Bronchial epithelial cell (primary cell): ENCODE data around the gene GCGR. TPM values are rescaled to one million over a fixed set of nuclear protein-coding genes. Genes with fewer than 3 reads are reported as not detected.

ENCODE experiments used
- DNase-seq: peaks from one replicate; pipeline ENCODE4 v3.0.0-alpha.2; 2010; ENCODE audit warnings: low read depth
- FAIRE-seq: peaks from 2 replicates; lab custom pipeline; 2011; peaks lifted over from hg19 to GRCh38; lab: Jason Lieb, UNC
- H3K27me3 ChIP-seq: 2 replicates; pipeline ENCODE4 v1.5.1; 2011; ENCODE audit warnings: low read length; ENCODE audit not compliant: control insufficient read depth, insufficient read depth
- H3K36me3 ChIP-seq: 2 replicates; pipeline ENCODE4 v1.5.1; 2011; ENCODE audit warnings: low read length; ENCODE audit not compliant: control insufficient read depth, insufficient read depth
- H3K4me3 ChIP-seq: 2 replicates; pipeline ENCODE4 v1.5.1; 2011; ENCODE audit warnings: mild to moderate bottlenecking, low read depth, low read length, control low read depth
- total RNA-seq: library from RNA; depleted of rRNA; stranded (reverse); fragments of >200 nt; gene quantifications from 2 replicates; pipeline ENCODE4 v1.2.1, GENCODE V29; 2014
- TF ChIP-seq, protein P1 (sequence below): IDR thresholded peaks from 2 replicates; pipeline ENCODE4 v1.5.1; 2011; ENCODE audit warnings: mild to moderate bottlenecking, moderate library complexity, low read length, control low read depth, inconsistent platforms; ENCODE audit not compliant: insufficient read depth, severe bottlenecking

Gene GCGR
- total RNA-seq, 1 donor from 2014 or later = not detected

DNA sequence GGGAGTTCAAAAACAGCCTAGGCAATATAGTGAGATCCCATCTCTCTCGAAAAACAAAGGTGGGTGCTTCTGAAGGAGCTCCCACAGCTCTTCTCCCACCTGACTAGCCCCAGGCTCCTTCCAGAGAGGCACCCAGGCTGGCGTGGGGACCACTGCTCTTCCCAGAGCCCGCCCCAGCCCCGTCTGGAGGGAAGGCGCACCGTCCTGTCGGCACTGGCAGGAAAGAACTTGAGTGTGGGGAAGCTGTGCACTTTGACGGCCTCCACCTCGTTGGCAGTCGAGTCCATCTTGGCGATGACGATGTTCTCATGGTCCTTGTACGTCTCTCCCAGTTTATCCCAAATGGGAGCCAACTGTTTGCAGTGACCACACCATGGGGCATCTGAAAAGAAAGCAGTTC, 41.4 kb downstream of the GCGR start:
- no peak for FAIRE-seq

DNA sequence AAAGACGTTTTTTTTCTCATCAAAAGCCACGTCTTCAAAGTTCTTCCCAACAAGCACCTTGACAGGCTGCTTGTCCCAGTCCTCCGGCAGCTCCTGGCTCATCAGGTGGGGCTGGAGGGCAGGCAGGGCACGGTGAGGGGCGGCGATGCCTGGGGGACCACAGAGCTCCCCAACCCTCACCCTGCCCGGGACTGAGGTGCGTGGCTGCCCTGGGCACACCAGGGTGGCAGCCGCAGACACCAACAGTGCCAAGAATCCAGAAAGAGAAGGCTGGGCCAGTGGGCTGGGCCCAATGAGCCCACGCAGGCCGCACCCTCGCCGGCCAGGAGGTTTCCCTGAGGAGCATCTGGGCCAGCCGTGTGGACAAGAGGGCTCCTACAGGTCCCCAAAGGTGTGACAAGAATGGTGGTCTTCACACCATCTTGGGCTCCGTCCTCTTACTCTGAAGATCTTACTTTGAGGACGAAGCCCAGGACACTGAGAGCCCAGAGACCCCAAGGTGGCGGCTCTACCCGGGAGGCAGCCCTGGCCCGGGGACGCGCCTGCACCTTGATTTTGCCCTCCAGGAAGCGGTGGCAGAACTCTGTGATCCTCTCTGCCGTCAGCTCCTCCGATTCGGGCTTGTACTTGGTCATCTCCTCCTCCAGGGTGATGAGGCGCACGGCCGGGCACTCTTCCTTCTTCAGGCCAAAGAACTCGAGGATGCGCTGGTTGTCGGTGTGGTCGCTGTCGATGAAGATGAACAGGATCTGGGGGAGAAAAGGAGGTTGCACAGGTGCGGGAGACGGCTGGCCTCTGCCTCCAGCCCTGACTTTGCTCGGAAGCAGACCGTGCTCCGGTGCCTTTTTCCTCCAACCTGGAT, 42.2 kb downstream of the GCGR start:
- no peak for DNase-seq
- Histone ChIP-seq H3K36me3 (peaks cover 35% of the 10 kb centered on the region), H3K27me3 (no peaks in the 10 kb centered on the region), H3K4me3 (no peak overlapping the region)
- TF ChIP-seq, protein P1, sequence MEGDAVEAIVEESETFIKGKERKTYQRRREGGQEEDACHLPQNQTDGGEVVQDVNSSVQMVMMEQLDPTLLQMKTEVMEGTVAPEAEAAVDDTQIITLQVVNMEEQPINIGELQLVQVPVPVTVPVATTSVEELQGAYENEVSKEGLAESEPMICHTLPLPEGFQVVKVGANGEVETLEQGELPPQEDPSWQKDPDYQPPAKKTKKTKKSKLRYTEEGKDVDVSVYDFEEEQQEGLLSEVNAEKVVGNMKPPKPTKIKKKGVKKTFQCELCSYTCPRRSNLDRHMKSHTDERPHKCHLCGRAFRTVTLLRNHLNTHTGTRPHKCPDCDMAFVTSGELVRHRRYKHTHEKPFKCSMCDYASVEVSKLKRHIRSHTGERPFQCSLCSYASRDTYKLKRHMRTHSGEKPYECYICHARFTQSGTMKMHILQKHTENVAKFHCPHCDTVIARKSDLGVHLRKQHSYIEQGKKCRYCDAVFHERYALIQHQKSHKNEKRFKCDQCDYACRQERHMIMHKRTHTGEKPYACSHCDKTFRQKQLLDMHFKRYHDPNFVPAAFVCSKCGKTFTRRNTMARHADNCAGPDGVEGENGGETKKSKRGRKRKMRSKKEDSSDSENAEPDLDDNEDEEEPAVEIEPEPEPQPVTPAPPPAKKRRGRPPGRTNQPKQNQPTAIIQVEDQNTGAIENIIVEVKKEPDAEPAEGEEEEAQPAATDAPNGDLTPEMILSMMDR = no peak
- no peak for FAIRE-seq

More for the DNA sequence above, 41.4 kb downstream of the GCGR start:
- H3K36me3 ChIP-seq = peaks cover 35% of the 10 kb centered on the region
- H3K4me3 ChIP-seq = no peak overlapping the region
- no peaks in the 10 kb centered on the region for H3K27me3 ChIP-seq
- DNase-seq = no peak
- TF ChIP-seq, protein P1 = no peak

DNA sequence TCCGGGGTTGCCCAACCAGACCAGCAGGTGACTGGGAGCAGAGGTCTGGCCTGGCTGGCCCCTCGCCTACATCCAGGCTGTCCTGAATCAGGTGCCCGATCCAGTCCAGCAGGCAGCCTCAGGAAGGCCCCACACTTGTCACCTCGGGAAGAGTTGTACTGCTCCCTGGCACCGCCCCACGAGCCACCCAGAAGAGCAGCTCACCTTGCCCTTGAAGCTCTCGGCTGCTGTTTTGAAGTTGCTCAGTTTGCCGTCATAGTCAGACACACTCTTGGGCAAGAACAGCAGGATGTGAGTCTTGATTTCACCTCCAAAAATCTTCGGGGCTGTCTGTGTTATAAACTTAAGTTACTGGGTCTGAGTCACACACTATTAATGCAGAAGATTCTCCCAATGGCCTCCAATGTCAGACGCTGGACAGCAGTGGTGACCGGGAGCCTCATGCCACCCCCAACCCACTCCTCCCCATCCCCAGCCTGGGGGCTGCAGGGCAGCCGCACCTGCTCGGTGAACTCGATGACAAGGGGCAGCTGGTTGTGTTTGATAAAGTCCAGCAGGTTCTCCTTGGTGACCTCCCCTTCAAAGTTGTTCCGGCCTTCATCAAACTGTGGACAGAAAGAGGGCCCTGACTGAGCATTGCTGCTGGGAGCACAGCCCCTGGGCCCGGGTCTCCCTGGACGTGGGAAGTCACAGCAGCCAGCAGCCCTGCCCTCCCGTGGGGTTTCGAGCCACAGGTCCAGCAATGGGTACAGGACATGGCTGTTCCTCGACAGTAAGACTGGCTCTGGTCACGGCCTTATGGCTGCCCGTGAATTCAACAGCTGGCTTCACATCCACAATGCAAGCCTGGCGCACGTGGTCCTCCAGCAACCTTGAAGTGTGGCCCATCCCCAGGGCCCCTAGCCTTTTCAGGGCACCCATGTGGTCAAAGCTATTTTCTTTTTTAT, 43.1 kb downstream of the GCGR start:
- Histone ChIP-seq H3K36me3 (peaks cover 43% of the 10 kb centered on the region), H3K27me3 (no peaks in the 10 kb centered on the region), H3K4me3 (no peak overlapping the region)
- DNase-seq (no peak), FAIRE-seq (no peak)
- TF ChIP-seq, protein P1 = no peak

DNA sequence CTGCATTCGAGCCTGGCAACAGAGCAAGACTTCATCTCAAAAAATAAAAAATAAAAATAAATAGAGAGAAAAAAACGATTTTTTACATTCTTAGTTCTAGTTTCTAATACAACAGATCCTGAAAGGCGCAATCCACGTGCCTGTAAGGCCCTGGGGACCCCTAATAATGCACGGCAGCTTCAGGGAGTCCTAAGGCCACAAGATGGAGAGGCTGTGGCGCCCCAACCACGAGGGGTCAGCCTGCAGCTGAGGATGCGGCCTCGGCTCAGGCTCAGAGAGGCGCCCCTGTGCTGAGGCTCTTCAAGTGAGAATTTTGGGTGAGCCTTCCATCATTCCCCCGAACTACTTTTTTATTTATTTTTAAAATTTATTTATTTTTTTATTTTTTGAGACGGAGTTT, 45.5 kb downstream of the GCGR start:
- DNase-seq (no peak), FAIRE-seq (no peak)
- no peaks in the 10 kb centered on the region for H3K27me3 ChIP-seq
- TF ChIP-seq, protein P1 = no peak
- peaks cover 50% of the 10 kb centered on the region for H3K36me3 ChIP-seq
- no peak overlapping the region for H3K4me3 ChIP-seq

DNA sequence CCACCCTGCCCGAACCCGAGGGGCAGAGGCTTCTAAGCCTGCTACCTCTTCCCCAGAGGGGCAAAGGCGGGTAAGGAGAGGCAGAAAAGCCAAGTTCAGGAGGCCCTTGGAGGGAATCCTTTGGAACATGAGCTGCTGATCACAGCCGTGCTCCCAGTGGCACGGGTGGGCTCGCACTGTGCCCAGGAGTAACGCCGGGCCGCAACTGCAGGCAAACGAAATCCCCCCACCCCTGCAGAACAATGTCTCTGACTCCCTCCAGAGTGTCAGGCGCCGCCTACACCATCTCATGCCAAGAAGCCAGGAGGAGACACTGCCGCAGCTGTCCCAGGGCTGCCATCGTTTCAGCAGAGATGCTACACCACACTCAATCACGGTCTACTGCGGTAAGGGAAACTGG, 47.5 kb downstream of the GCGR start:
- FAIRE-seq (no peak), DNase-seq (no peak)
- Histone ChIP-seq H3K36me3 (peaks cover 41% of the 10 kb centered on the region), H3K27me3 (no peaks in the 10 kb centered on the region), H3K4me3 (no peak overlapping the region)
- TF ChIP-seq, protein P1 = no peak
